Fibroblast of upper back skin (primary cell): ENCODE results near the gene SPATA17.

ENCODE experiments used
- DNase-seq: peaks from one replicate; pipeline ENCODE4 v3.0.0-alpha.2; 2013

Gene SPATA17

GRCh38 chr1:217861658-217862057, 230.5 kb downstream of the SPATA17 start:
- DNase-seq: no peak

GRCh38 chr1:217867446-217867995, 236.4 kb downstream of the SPATA17 start:
- DNase-seq: no peak

- DNase-seq: no peak
These were observed 240.8 kb downstream of the SPATA17 start for GRCh38 chr1:217871955-217872354.

GRCh38 chr1:217875229-217875628, 244.1 kb downstream of the SPATA17 start:
- no peak for DNase-seq

- DNase-seq: no peak
These were observed 245.3 kb downstream of the SPATA17 start for GRCh38 chr1:217876401-217876800.

GRCh38 chr1:217876896-217877295, 245.8 kb downstream of the SPATA17 start:
- peak; percentile 78 for DNase-seq

- peak; percentile 94 for DNase-seq
These were observed 250.0 kb downstream of the SPATA17 start for GRCh38 chr1:217881131-217881543.

- DNase-seq: peak; percentile 86
These were observed 250.6 kb downstream of the SPATA17 start for GRCh38 chr1:217881607-217882332.

GRCh38 chr1:217885181-217885580, 254.0 kb downstream of the SPATA17 start:
- no peak for DNase-seq

GRCh38 chr1:217888328-217888727, 257.2 kb downstream of the SPATA17 start:
- no peak for DNase-seq

- DNase-seq: no peak
These were observed 258.3 kb downstream of the SPATA17 start for GRCh38 chr1:217889401-217889800.

- DNase-seq: peak; percentile 69
These were observed 260.8 kb downstream of the SPATA17 start for GRCh38 chr1:217891966-217892365.

GRCh38 chr1:217892750-217893149, 261.6 kb downstream of the SPATA17 start:
- no peak for DNase-seq

GRCh38 chr1:217895841-217896240, 264.7 kb downstream of the SPATA17 start:
- DNase-seq: no peak

- peak; percentile 57 for DNase-seq
These were observed 265.3 kb downstream of the SPATA17 start for GRCh38 chr1:217896490-217896889.

- peak; percentile 30 for DNase-seq
These were observed 266.0 kb downstream of the SPATA17 start for GRCh38 chr1:217897100-217897499.

- DNase-seq: no peak
These were observed 268.5 kb downstream of the SPATA17 start for GRCh38 chr1:217899614-217900013.

- peak; percentile 52 for DNase-seq
These were observed 276.4 kb downstream of the SPATA17 start for GRCh38 chr1:217907504-217907903.

GRCh38 chr1:217910203-217910602, 279.1 kb downstream of the SPATA17 start:
- no peak for DNase-seq

- peak; percentile 10 for DNase-seq
These were observed 279.7 kb downstream of the SPATA17 start for GRCh38 chr1:217910791-217911320.

GRCh38 chr1:217911908-217912307, 280.8 kb downstream of the SPATA17 start:
- peak; percentile 23 for DNase-seq

GRCh38 chr1:217917281-217917887, 286.2 kb downstream of the SPATA17 start:
- DNase-seq: no peak

GRCh38 chr1:217919683-217920388, 288.7 kb downstream of the SPATA17 start:
- DNase-seq: peak; percentile 9
